HG03175 (cell line): ENCODE measurements around the gene HOMER1.
A peak's percentile ranks its signal among the peaks of the same experiment; 100 is the strongest.
"Not testable (repeated sequence)": the region's sequence is repeated elsewhere in the genome, so short reads cannot be mapped to it uniquely, and the experiment has no call there.

Experiments
- ATAC-seq: cut with Tn5 transposase; IDR thresholded peaks from one replicate; pipeline ENCODE4 v1.9.1; 2021; ENCODE audit warnings: mild to moderate bottlenecking, moderate library complexity; ENCODE audit not compliant: unreplicated experiment

HOMER1 gene

GRCh38 chr5:79518718-79519117 lies 4.8 kb upstream of the HOMER1 start:
- ATAC-seq: no peak

GRCh38 chr5:79517601-79518000 lies 3.7 kb upstream of the HOMER1 start:
- no peak for ATAC-seq

GRCh38 chr5:79516986-79517385 lies 3.1 kb upstream of the HOMER1 start:
- ATAC-seq: no peak

GRCh38 chr5:79516331-79516730 lies 2.4 kb upstream of the HOMER1 start:
- not testable (repeated sequence) for ATAC-seq

GRCh38 chr5:79514391-79515105 lies 614 bp upstream of the HOMER1 start:
- ATAC-seq: peak; percentile 89

- no peak for ATAC-seq
These were observed 628 bp downstream of the HOMER1 start for GRCh38 chr5:79513308-79513703.

- no peak for ATAC-seq
These were observed 1.2 kb downstream of the HOMER1 start for GRCh38 chr5:79512471-79513307.

GRCh38 chr5:79512049-79512448 lies 1.9 kb downstream of the HOMER1 start:
- ATAC-seq: no peak

GRCh38 chr5:79510638-79511037 lies 3.3 kb downstream of the HOMER1 start:
- no peak for ATAC-seq

- no peak for ATAC-seq
These were observed 4.6 kb downstream of the HOMER1 start for GRCh38 chr5:79509244-79509885.

- no peak for ATAC-seq
These were observed 5.1 kb downstream of the HOMER1 start for GRCh38 chr5:79508794-79509193.

GRCh38 chr5:79508354-79508753 lies 5.6 kb downstream of the HOMER1 start:
- ATAC-seq: no peak

GRCh38 chr5:79507251-79508205 lies 6.4 kb downstream of the HOMER1 start:
- ATAC-seq: no peak

GRCh38 chr5:79505138-79505537 lies 8.8 kb downstream of the HOMER1 start:
- no peak for ATAC-seq

- ATAC-seq: no peak
These were observed 10.0 kb downstream of the HOMER1 start for GRCh38 chr5:79503794-79504495.

GRCh38 chr5:79499640-79500273 lies 14.2 kb downstream of the HOMER1 start:
- ATAC-seq: no peak

GRCh38 chr5:79495311-79495710 lies 18.6 kb downstream of the HOMER1 start:
- ATAC-seq: no peak

GRCh38 chr5:79493596-79494345 lies 20.2 kb downstream of the HOMER1 start:
- ATAC-seq: no peak
